H9 (cell line): ENCODE results near the gene DNAJB11. TPM values are rescaled to one million over a fixed set of nuclear protein-coding genes. Genes with fewer than 3 reads are reported as not detected.
A peak's percentile ranks its signal among the peaks of the same experiment; 100 is the strongest.

Source experiments
- DNase-seq: peaks from one replicate; pipeline ENCODE4 v3.0.0-alpha.2; 2017
- H2AFZ ChIP-seq: one replicate; pipeline ENCODE4 v1.6.1; 2013; ENCODE audit warnings: mild to moderate bottlenecking, low read length, control low read depth, moderate library complexity
- H2AK5ac ChIP-seq: 2 replicates; pipeline ENCODE4 v1.6.1; 2013; ENCODE audit warnings: low read length, control low read depth, mixed read lengths; ENCODE audit not compliant: insufficient read length
- H2BK120ac ChIP-seq: one replicate; pipeline ENCODE4 v1.6.1; 2013; ENCODE audit warnings: low read depth, mild to moderate bottlenecking, low read length, control low read depth, inconsistent platforms; ENCODE audit not compliant: poor library complexity, severe bottlenecking
- H2BK12ac ChIP-seq: 2 replicates; pipeline ENCODE4 v1.6.1; 2013; ENCODE audit warnings: low read length, control low read depth, mixed read lengths, low read depth; ENCODE audit not compliant: insufficient read length
- H2BK15ac ChIP-seq: 2 replicates; pipeline ENCODE4 v1.6.1; 2013; ENCODE audit warnings: low read depth, low read length, control low read depth
- H2BK20ac ChIP-seq: one replicate; pipeline ENCODE4 v1.6.1; 2013; ENCODE audit warnings: low read depth, mild to moderate bottlenecking, low read length, control low read depth, inconsistent platforms; ENCODE audit not compliant: poor library complexity, severe bottlenecking
- H2BK5ac ChIP-seq: 2 replicates; pipeline ENCODE4 v1.6.1; 2013; ENCODE audit warnings: low read length, control low read depth, mixed read lengths; ENCODE audit not compliant: insufficient read length
- H3K14ac ChIP-seq: 2 replicates; pipeline ENCODE4 v1.6.1; 2013; ENCODE audit warnings: low read length, control low read depth; ENCODE audit not compliant: insufficient read depth
- H3K18ac ChIP-seq: 2 replicates; pipeline ENCODE4 v1.6.1; 2013; ENCODE audit warnings: low read depth, mild to moderate bottlenecking, mixed read lengths, low read length, control low read depth; ENCODE audit not compliant: insufficient read length
- H3K23ac ChIP-seq: 2 replicates; pipeline ENCODE4 v1.6.1; 2013; ENCODE audit warnings: low read length, control low read depth, mixed read lengths, low read depth; ENCODE audit not compliant: insufficient read length
- H3K23me2 ChIP-seq: 2 replicates; pipeline ENCODE4 v1.6.1; 2013; ENCODE audit warnings: low read depth, mild to moderate bottlenecking, mixed read lengths, low read length, control low read depth; ENCODE audit not compliant: insufficient read length, poor library complexity, severe bottlenecking
- H3K27ac ChIP-seq: 2 replicates; pipeline ENCODE4 v1.5.1; 2013; ENCODE audit warnings: low read length, control low read depth, mixed read lengths, low read depth; ENCODE audit not compliant: insufficient read length
- H3K27me3 ChIP-seq: 2 replicates; pipeline ENCODE4 v1.6.1; 2013; ENCODE audit warnings: low read length, control low read depth, inconsistent platforms; ENCODE audit not compliant: insufficient read depth
- H3K4ac ChIP-seq: 2 replicates; pipeline ENCODE4 v1.6.1; 2013; ENCODE audit warnings: low read depth, mild to moderate bottlenecking, control low read depth, inconsistent platforms, low read length, moderate library complexity
- H3K4me1 ChIP-seq: 2 replicates; pipeline ENCODE4 v1.6.1; 2013; ENCODE audit warnings: low read length, control low read depth, inconsistent platforms; ENCODE audit not compliant: insufficient read depth
- H3K4me2 ChIP-seq: 2 replicates; pipeline ENCODE4 v1.6.1; 2013; ENCODE audit warnings: low read length, control low read depth, mixed read lengths; ENCODE audit not compliant: insufficient read length, insufficient read depth
- H3K56ac ChIP-seq: 2 replicates; pipeline ENCODE4 v1.6.1; 2013; ENCODE audit warnings: low read depth, mild to moderate bottlenecking, mixed read lengths, low read length, control low read depth; ENCODE audit not compliant: insufficient read length
- H3K79me1 ChIP-seq: 2 replicates; pipeline ENCODE4 v1.6.1; 2013; ENCODE audit warnings: low read depth, mild to moderate bottlenecking, moderate library complexity, low read length, control low read depth, inconsistent platforms; ENCODE audit not compliant: insufficient read depth, poor library complexity, severe bottlenecking
- H3K79me2 ChIP-seq: 2 replicates; pipeline ENCODE4 v1.6.1; 2013; ENCODE audit warnings: low read length, control low read depth, inconsistent platforms; ENCODE audit not compliant: insufficient read depth
- H3K9ac ChIP-seq: 2 replicates; pipeline ENCODE4 v1.6.1; 2013; ENCODE audit warnings: low read length, control low read depth, mixed read lengths; ENCODE audit not compliant: insufficient read length; ENCODE audit errors: extremely low read depth
- H3K9me3 ChIP-seq: one replicate; pipeline ENCODE4 v1.6.1; 2013; ENCODE audit warnings: low read depth, low read length, inconsistent platforms; ENCODE audit not compliant: control insufficient read depth
- H3T11ph ChIP-seq: one replicate; pipeline ENCODE4 v1.6.1; 2013; ENCODE audit warnings: mild to moderate bottlenecking, low read length, control low read depth, inconsistent platforms
- H4K20me1 ChIP-seq: one replicate; pipeline ENCODE4 v1.6.1; 2013; ENCODE audit not compliant: control insufficient read depth, insufficient read length, insufficient read depth
- H4K5ac ChIP-seq: 2 replicates; pipeline ENCODE4 v1.6.1; 2013; ENCODE audit warnings: low read depth, mild to moderate bottlenecking, mixed read lengths, low read length, control low read depth; ENCODE audit not compliant: insufficient read length
- H4K8ac ChIP-seq: replicated peaks from 2 replicates; pipeline ENCODE4 v1.6.1; 2013; ENCODE audit warnings: low read length, control low read depth, mixed read lengths, low read depth; ENCODE audit not compliant: insufficient read length
- H4K91ac ChIP-seq: 2 replicates; pipeline ENCODE4 v1.6.1; 2013; ENCODE audit warnings: low read depth, mild to moderate bottlenecking, moderate library complexity, mixed read lengths, low read length, control low read depth; ENCODE audit not compliant: insufficient read length
- H3K27ac Mint-ChIP-seq, 3 experiments: 2 replicates in 2 of 3; 3 replicates in 1 of 3; pipeline ENCODE4 v1.8.0; 2020 to 2021; ENCODE audit warnings: mixed read lengths in 3 of 3, mild to moderate bottlenecking in 1 of 3, moderate library complexity in 1 of 3
- H3K27me3 Mint-ChIP-seq: 2 replicates; pipeline ENCODE4 v1.8.0; 2021; ENCODE audit warnings: low read depth, mild to moderate bottlenecking, moderate library complexity, mixed read lengths
- H3K36me3 Mint-ChIP-seq, 3 experiments: 2 replicates in 2 of 3; 3 replicates in 1 of 3; pipeline ENCODE4 v1.8.0; 2020 to 2021; ENCODE audit warnings: low read depth in 3 of 3, mixed read lengths in 3 of 3; ENCODE audit not compliant: insufficient read depth in 1 of 3
- H3K4me1 Mint-ChIP-seq, 2 experiments: 2 replicates each; pipeline ENCODE4 v1.8.0; 2020; ENCODE audit warnings: mixed read lengths in 2 of 2
- H3K4me3 Mint-ChIP-seq, 2 experiments: 2 replicates in 1 of 2; 3 replicates in 1 of 2; pipeline ENCODE4 v1.8.0; 2020 to 2021; ENCODE audit warnings: mild to moderate bottlenecking in 2 of 2, mixed read lengths in 2 of 2, moderate library complexity in 1 of 2
- H3K9me3 Mint-ChIP-seq, 2 experiments: 2 replicates in 1 of 2; 3 replicates in 1 of 2; pipeline ENCODE4 v1.8.0; 2020; ENCODE audit warnings: mild to moderate bottlenecking in 2 of 2, mixed read lengths in 2 of 2, moderate library complexity in 1 of 2
- CTCF ChIP-seq: fragments of 200-600 bp; sonication (generic); conservative IDR thresholded peaks from 3 replicates; pipeline ENCODE4 v1.8.0; 2021; ENCODE audit warnings: antibody characterized with exemption, mild to moderate bottlenecking
- WGBS: extraction: QIAGEN DNeasy Blood & Tissue Kit; methylation state at CpG from one replicate; pipeline ENCODE4 v1.1.7; 2013; ENCODE audit warnings: missing lambda C conversion rate, low lambda C conversion rate, mixed read lengths; ENCODE audit not compliant: insufficient read length; ENCODE audit errors: extremely low coverage; 5-methylcytosine and 5-hydroxymethylcytosine counted together
- total RNA-seq: library from RNA; stranded (reverse); gene quantifications from 2 replicates; pipeline ENCODE4 v1.2.1, GENCODE V29; 2021

The DNAJB11 gene
- total RNA-seq, 1 experiment from 2014 or later, result 61.2 TPM

GRCh38 chr3:186529201-186529999, 41.1 kb upstream of the DNAJB11 start:
- Histone ChIP-seq H3K79me1 (no peaks in the 10 kb centered on the region), H2BK20ac (no peak overlapping the region), H3K79me2 (no peaks in the 10 kb centered on the region), H3K27me3 (no peaks in the 10 kb centered on the region), H2BK12ac (no peak overlapping the region), H3K18ac (no peak overlapping the region), H3K4me2 (no peak overlapping the region), H2AK5ac (no peak overlapping the region), H3K23me2 (no peaks in the 10 kb centered on the region), H3K9me3 (no peaks in the 10 kb centered on the region), H4K91ac (no peak overlapping the region), H3K14ac (no peak overlapping the region), H3T11ph (no peak overlapping the region), H3K23ac (no peak overlapping the region), H4K8ac (no peak overlapping the region), H2BK15ac (no peak overlapping the region), H2BK5ac (no peak overlapping the region), H3K4me1 (peaks cover 2% of the 10 kb centered on the region; the same call in 1 of the 2 replicates), H4K20me1 (no peaks in the 10 kb centered on the region), H2BK120ac (no peak overlapping the region), H3K4ac (no peak overlapping the region), H3K56ac (no peak overlapping the region), H2AFZ (no peak overlapping the region), H4K5ac (no peak overlapping the region), H3K27ac (no peak overlapping the region), H3K9ac (no peak overlapping the region)
- Mint-ChIP-seq H3K27ac (no peak overlapping the region), H3K36me3 (no peaks in the 10 kb centered on the region; a peak in 1 of 7 replicates), H3K4me3 (no peak overlapping the region), H3K27me3 (peaks cover 7% of the 10 kb centered on the region; the same call in 1 of the 2 replicates), H3K4me1 (peaks cover 8 to 17% of the 10 kb centered on the region in 2 experiments), H3K9me3 (peaks cover 0 to 2% of the 10 kb centered on the region in 2 experiments; a peak in 3 of 5 replicates)
- no CpG with 5 or more reads among the region's 11 CpGs for WGBS
- TF ChIP-seq CTCF, result peak; percentile 53
- DNase-seq, result no peak
